IMR-90 (cell line): ENCODE results near the gene KTN1. TPM values are rescaled to one million over a fixed set of nuclear protein-coding genes. Genes with fewer than 3 reads are reported as not detected.

Experiments
- ATAC-seq: fragments of 200-7000 bp; cut with Tn5 transposase; 2 replicates; pipeline ENCODE4 v1.9.1; 2020; ENCODE audit warnings: low read depth, mild to moderate bottlenecking, moderate library complexity
- BruUV-seq: library from RNA; stranded (reverse); fragments of 400-500 nt; replicated peaks from 2 replicates; lab custom pipeline; 2021; lab: Mats Ljungman, UMichigan
- CTCF ChIA-PET: fragments of 300-600 bp; formaldehyde crosslinking; extraction: SDS; loops from one replicate; lab custom pipeline; 2021; ENCODE audit warnings: antibody characterized with exemption; lab: Yijun Ruan, JAX
- POLR2A ChIA-PET: fragments of 300-600 bp; sonication (Branson Sonifier 250); formaldehyde crosslinking; loops from one replicate; lab custom pipeline; 2022; ENCODE audit warnings: antibody characterized with exemption; ENCODE audit not compliant: unreplicated experiment; lab: Charles Lee
- DNase-seq: peaks from one replicate; pipeline ENCODE4 v3.0.0; 2013
- H2AFZ ChIP-seq: replicated peaks from 2 replicates; pipeline ENCODE3; 2013; ENCODE audit warnings: low read length, mild to moderate bottlenecking; ENCODE audit not compliant: poor library complexity
- H2AK5ac ChIP-seq: 2 replicates; pipeline ENCODE4 v1.6.1; 2013; ENCODE audit warnings: low read depth, low read length, inconsistent platforms
- H2AK9ac ChIP-seq: replicated peaks from 2 replicates; pipeline ENCODE3; 2013; ENCODE audit warnings: mild to moderate bottlenecking, low read depth, low read length, moderate library complexity; ENCODE audit not compliant: poor library complexity
- H2BK120ac ChIP-seq: 2 replicates; pipeline ENCODE4 v1.6.1; 2013; ENCODE audit warnings: low read depth, low read length, inconsistent platforms
- H2BK15ac ChIP-seq: 3 replicates; pipeline ENCODE4 v1.6.1; 2013; ENCODE audit warnings: low read depth, low read length, inconsistent platforms
- H2BK20ac ChIP-seq: 2 replicates; pipeline ENCODE4 v1.6.1; 2013; ENCODE audit warnings: low read depth, mild to moderate bottlenecking, inconsistent platforms, low read length, moderate library complexity
- H2BK5ac ChIP-seq: 2 replicates; pipeline ENCODE4 v1.6.1; 2013; ENCODE audit warnings: mild to moderate bottlenecking, low read depth, low read length, inconsistent platforms; ENCODE audit not compliant: poor library complexity, severe bottlenecking
- H3K14ac ChIP-seq: replicated peaks from 2 replicates; pipeline ENCODE4 v1.6.1; 2013; ENCODE audit warnings: low read depth, low read length, inconsistent platforms
- H3K18ac ChIP-seq: 2 replicates; pipeline ENCODE4 v1.6.1; 2013; ENCODE audit warnings: low read depth, low read length, control low read depth
- H3K23ac ChIP-seq: 2 replicates; pipeline ENCODE4 v1.6.1; 2013; ENCODE audit warnings: low read depth, low read length, inconsistent platforms
- H3K27ac ChIP-seq: 2 replicates; pipeline ENCODE4 v1.5.1; 2013; ENCODE audit warnings: mild to moderate bottlenecking, control low read depth, low read length; ENCODE audit not compliant: insufficient read depth
- H3K27me3 ChIP-seq: 2 replicates; pipeline ENCODE4 v1.6.1; 2013; ENCODE audit warnings: low read length; ENCODE audit not compliant: control insufficient read depth, insufficient read depth
- H3K36me3 ChIP-seq: 2 replicates; pipeline ENCODE4 v1.6.1; 2013; ENCODE audit warnings: low read length, mixed read lengths; ENCODE audit not compliant: control insufficient read depth, insufficient read depth
- H3K4ac ChIP-seq: 2 replicates; pipeline ENCODE4 v1.6.1; 2013; ENCODE audit warnings: low read depth, low read length, inconsistent platforms
- H3K4me1 ChIP-seq: 2 replicates; pipeline ENCODE4 v1.6.1; 2013; ENCODE audit warnings: low read length, mixed read lengths; ENCODE audit not compliant: control insufficient read depth, insufficient read depth
- H3K4me2 ChIP-seq: 2 replicates; pipeline ENCODE4 v1.6.1; 2013; ENCODE audit warnings: low read depth, mild to moderate bottlenecking, control low read depth, low read length, moderate library complexity
- H3K4me3 ChIP-seq: 2 replicates; pipeline ENCODE4 v1.5.1; 2013; ENCODE audit warnings: low read depth, mild to moderate bottlenecking, control low read depth, low read length, moderate library complexity; ENCODE audit not compliant: insufficient read depth
- H3K56ac ChIP-seq: 2 replicates; pipeline ENCODE4 v1.6.1; 2013; ENCODE audit warnings: low read length, inconsistent platforms; ENCODE audit not compliant: insufficient read depth; ENCODE audit errors: extremely low read depth
- H3K79me1 ChIP-seq, 2 experiments: 2 replicates each; pipeline ENCODE4 v1.6.1; 2013; ENCODE audit warnings: low read length in 2 of 2, inconsistent platforms in 1 of 2, low read depth in 1 of 2
- H3K9ac ChIP-seq: 2 replicates; pipeline ENCODE4 v1.6.1; 2013; ENCODE audit warnings: low read depth, low read length, control low read depth
- H3K9me1 ChIP-seq: 2 replicates; pipeline ENCODE4 v1.6.1; 2013; ENCODE audit warnings: low read length, inconsistent platforms; ENCODE audit not compliant: insufficient read depth
- H3K9me3 ChIP-seq: 2 replicates; pipeline ENCODE4 v1.6.1; 2013; ENCODE audit warnings: low read length; ENCODE audit not compliant: control insufficient read depth, insufficient read depth
- H4K20me1 ChIP-seq: 2 replicates; pipeline ENCODE4 v1.6.1; 2013; ENCODE audit warnings: low read length, inconsistent platforms; ENCODE audit not compliant: insufficient read depth
- H4K5ac ChIP-seq: 2 replicates; pipeline ENCODE4 v1.6.1; 2013; ENCODE audit warnings: mild to moderate bottlenecking, low read depth, low read length, control low read depth
- H4K8ac ChIP-seq, 2 experiments: 2 replicates each; pipeline ENCODE4 v1.6.1; 2013; ENCODE audit warnings: low read depth in 2 of 2, low read length in 2 of 2, control low read depth in 1 of 2, inconsistent platforms in 1 of 2
- H4K91ac ChIP-seq: 2 replicates; pipeline ENCODE4 v1.6.1; 2013; ENCODE audit warnings: low read depth, low read length, inconsistent platforms; ENCODE audit not compliant: insufficient read depth
- BHLHE40 ChIP-seq: fragments of 150-350 bp; IDR thresholded peaks from 2 replicates; pipeline ENCODE4 v1.6.1; 2016; ENCODE audit warnings: mild to moderate bottlenecking, low read depth, low read length
- CEBPB ChIP-seq: IDR thresholded peaks from 2 replicates; pipeline ENCODE4 v1.6.1; 2012; ENCODE audit warnings: low read depth, low read length, improper control_type of control experiment
- CHD1 ChIP-seq: IDR thresholded peaks from 2 replicates; pipeline ENCODE4 v1.6.1; 2012; ENCODE audit warnings: low read depth, low read length, improper control_type of control experiment
- FOS ChIP-seq: fragments of 150-350 bp; IDR thresholded peaks from 2 replicates; pipeline ENCODE4 v1.6.1; 2016; ENCODE audit warnings: low read depth, low read length
- MAFK ChIP-seq: IDR thresholded peaks from 2 replicates; pipeline ENCODE4 v1.6.1; 2012; ENCODE audit warnings: low read depth, low read length, improper control_type of control experiment
- MXI1 ChIP-seq: IDR thresholded peaks from 2 replicates; pipeline ENCODE4 v1.6.1; 2012; ENCODE audit warnings: low read depth, mild to moderate bottlenecking, low read length, moderate library complexity, borderline replicate concordance
- NFE2L2 ChIP-seq: fragments of 150-350 bp; IDR thresholded peaks from 2 replicates; pipeline ENCODE4 v1.6.1; 2016; ENCODE audit warnings: low read depth, mild to moderate bottlenecking, low read length
- POLR2A ChIP-seq: IDR thresholded peaks from 2 replicates; pipeline ENCODE4 v1.6.1; 2012; ENCODE audit warnings: mild to moderate bottlenecking, low read depth, low read length
- RAD21 ChIP-seq: IDR thresholded peaks from 2 replicates; pipeline ENCODE4 v1.6.1; 2012; ENCODE audit warnings: low read length, improper control_type of control experiment
- RCOR1 ChIP-seq: IDR thresholded peaks from 2 replicates; pipeline ENCODE4 v1.6.1; 2012; ENCODE audit warnings: mild to moderate bottlenecking, low read length, improper control_type of control experiment; ENCODE audit not compliant: insufficient replicate concordance
- RFX5 ChIP-seq: IDR thresholded peaks from 2 replicates; pipeline ENCODE4 v1.8.0; 2012; ENCODE audit warnings: low read depth, mild to moderate bottlenecking, low read length, moderate library complexity
- SMC3 ChIP-seq: fragments of 150-350 bp; IDR thresholded peaks from 2 replicates; pipeline ENCODE4 v1.6.1; 2016; ENCODE audit warnings: low read depth, mild to moderate bottlenecking, antibody characterized with exemption, low read length, moderate library complexity
- WGBS, 2 experiments: methylation state at CpG; one replicate each; pipeline versions ENCODE4 v1.1.5 to v1.1.7; 2013; ENCODE audit warnings: missing lambda C conversion rate in 2 of 2; ENCODE audit not compliant: insufficient read length in 1 of 2; ENCODE audit errors: extremely low coverage in 2 of 2; 5-methylcytosine and 5-hydroxymethylcytosine counted together
- dilution Hi-C: fragments of 300-500 bp; cut with HindIII; formaldehyde crosslinking; loops from one replicate; pipeline ENCODE4 v1.14.3; 2018; ENCODE audit warnings: low sequenced_read_pairs; ENCODE audit not compliant: unreplicated experiment
- in situ Hi-C: fragments of 300-500 bp; cut with MboI; formaldehyde crosslinking; loops from 3 replicates; pipeline ENCODE4 v1.14.3; 2019; ENCODE audit warnings: low sequenced_read_pairs, inconsistent platforms, mixed read lengths
- intact Hi-C: fragments of 100-400 bp; cut with micrococcal nuclease; formaldehyde crosslinking; loops from 2 replicates; pipeline ENCODE4 v1.10.0; 2022
- polyA plus RNA-seq, 3 experiments: library from polyadenylated mRNA; depleted of rRNA; stranded (reverse); fragments of >200 nt; gene quantifications; 2 replicates each; pipeline ENCODE4 v1.2.3, GENCODE V29; 2012; ENCODE audit warnings: low replicate concordance in 1 of 3
- total RNA-seq: library from RNA; depleted of rRNA; stranded (reverse); fragments of >200 nt; gene quantifications from 2 replicates; pipeline ENCODE4 v1.2.3, GENCODE V29; 2012
- TF ChIP-seq, protein P1 (sequence below): fragments of 150-350 bp; IDR thresholded peaks from 2 replicates; pipeline ENCODE4 v1.6.1; 2016; ENCODE audit warnings: low read depth, mild to moderate bottlenecking, low read length, moderate library complexity, borderline replicate concordance
- TF ChIP-seq, protein P2 (sequence below): fragments of 150-350 bp; IDR thresholded peaks from 2 replicates; pipeline ENCODE4 v1.6.1; 2017; ENCODE audit warnings: mild to moderate bottlenecking, antibody characterized with exemption, low read length, low read depth
- TF ChIP-seq, protein P3 (sequence below): conservative IDR thresholded peaks from 2 replicates; pipeline ENCODE4 v1.5.1; 2012; ENCODE audit warnings: mild to moderate bottlenecking, low read depth, low read length, improper control_type of control experiment

Gene KTN1
- total and polyA plus RNA-seq, 2 of the 4 experiments (the other 2 are of a cell fraction), result 42.1 to 57.2 TPM

DNA sequence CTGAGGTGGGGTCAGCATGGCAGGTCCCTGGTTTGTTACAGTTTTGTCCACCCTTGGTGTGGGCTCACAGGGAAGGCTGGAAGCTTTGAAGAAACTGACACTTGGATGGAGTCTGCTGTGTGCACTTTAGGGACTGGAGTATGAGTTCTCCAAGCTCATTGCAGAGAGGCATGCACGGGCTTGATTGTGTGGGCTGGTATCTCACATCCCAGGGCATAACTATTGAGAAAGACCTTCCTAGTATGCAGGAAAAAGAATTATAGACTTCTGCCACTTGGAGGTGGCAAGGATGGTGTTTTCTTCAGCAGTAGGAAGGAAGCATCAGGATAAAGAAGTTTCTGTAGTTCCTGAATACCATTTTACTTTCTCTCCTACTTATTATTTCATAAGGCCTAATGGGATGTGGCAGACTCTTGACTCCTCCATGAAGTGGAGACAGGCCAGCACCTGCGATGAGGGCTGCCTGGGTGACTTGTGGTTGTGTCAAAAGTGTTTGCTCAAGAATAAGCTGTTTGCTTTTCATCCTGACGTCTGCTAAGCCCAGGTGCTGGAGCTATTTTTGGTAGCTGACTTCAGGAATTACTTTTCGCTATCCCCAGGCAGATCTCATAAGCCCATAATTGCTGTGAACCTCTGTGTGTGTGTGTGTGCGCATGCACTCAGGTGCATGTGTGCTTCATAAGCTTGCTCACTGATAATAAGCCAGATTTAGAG, 125.8 kb downstream of the KTN1 start:
- WGBS, 2 experiments, result no CpG with 5 or more reads among the region's 5 CpGs
- no peak overlapping the region for H3K4me2 ChIP-seq
- no peaks in the 10 kb centered on the region for H3K27me3 ChIP-seq
- no peak overlapping the region for H4K91ac ChIP-seq
- no peaks in the 10 kb centered on the region for H3K9me3 ChIP-seq
- no peak overlapping the region for H4K5ac ChIP-seq
- H2BK120ac ChIP-seq, result no peak overlapping the region
- H2BK5ac ChIP-seq, result no peak overlapping the region
- no peak overlapping the region for H3K14ac ChIP-seq
- H3K23ac ChIP-seq, result no peak overlapping the region
- no peak overlapping the region for H2BK15ac ChIP-seq
- peaks cover 3% of the 10 kb centered on the region; the same call in 1 of the 2 replicates for H3K36me3 ChIP-seq
- H3K4me1 ChIP-seq, result peaks cover 1% of the 10 kb centered on the region
- ChIA-PET POLR2A (no interaction called here), CTCF (interaction anchor here (0.6 to 1.0 kb wide), 3 partner anchors 97 to 634 kb away, joined by 3 to 4 read pairs (median 3); no protein-coding TSS in a partner anchor)
- no peak for DNase-seq
- dilution Hi-C loops (no loop called here), intact Hi-C loops (loop anchor here (10.0 kb wide), 1 partner anchor 569 kb away; no protein-coding TSS in a partner anchor), in situ Hi-C loops (loop anchor here (5.0 to 25.0 kb wide), 3 partner anchors 406 to 771 kb away; partner anchors contain the start of gene PELI2)
- H3K9me1 ChIP-seq, result 0 out of 2 replicates have a peak, but pooled peaks cover 4% of the 10 kb centered on the region
- no peak overlapping the region for H2AK5ac ChIP-seq
- H3K4me3 ChIP-seq, result no peak overlapping the region
- no peaks in the 10 kb centered on the region for H3K79me1 ChIP-seq
- H3K9ac ChIP-seq, result no peak overlapping the region
- no peak overlapping the region for H2BK20ac ChIP-seq
- no peak overlapping the region for H2AK9ac ChIP-seq
- no peak overlapping the region for H3K18ac ChIP-seq
- no peak overlapping the region for H2AFZ ChIP-seq
- ATAC-seq, result no peak
- no peak overlapping the region for H3K4ac ChIP-seq
- H3K56ac ChIP-seq, result no peak overlapping the region
- no peaks in the 10 kb centered on the region for H4K20me1 ChIP-seq
- H3K27ac ChIP-seq, result no peak overlapping the region
- H4K8ac ChIP-seq, result no peak overlapping the region
- BruUV-seq, result no TSS peak
- no peak for TF ChIP-seq CEBPB
- TF ChIP-seq POLR2A, result no peak
- TF ChIP-seq, protein P1, sequence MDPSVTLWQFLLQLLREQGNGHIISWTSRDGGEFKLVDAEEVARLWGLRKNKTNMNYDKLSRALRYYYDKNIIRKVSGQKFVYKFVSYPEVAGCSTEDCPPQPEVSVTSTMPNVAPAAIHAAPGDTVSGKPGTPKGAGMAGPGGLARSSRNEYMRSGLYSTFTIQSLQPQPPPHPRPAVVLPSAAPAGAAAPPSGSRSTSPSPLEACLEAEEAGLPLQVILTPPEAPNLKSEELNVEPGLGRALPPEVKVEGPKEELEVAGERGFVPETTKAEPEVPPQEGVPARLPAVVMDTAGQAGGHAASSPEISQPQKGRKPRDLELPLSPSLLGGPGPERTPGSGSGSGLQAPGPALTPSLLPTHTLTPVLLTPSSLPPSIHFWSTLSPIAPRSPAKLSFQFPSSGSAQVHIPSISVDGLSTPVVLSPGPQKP, result no peak
- no peak for TF ChIP-seq MXI1
- no peak for TF ChIP-seq CHD1
- TF ChIP-seq RAD21, result no peak
- TF ChIP-seq, protein P2, sequence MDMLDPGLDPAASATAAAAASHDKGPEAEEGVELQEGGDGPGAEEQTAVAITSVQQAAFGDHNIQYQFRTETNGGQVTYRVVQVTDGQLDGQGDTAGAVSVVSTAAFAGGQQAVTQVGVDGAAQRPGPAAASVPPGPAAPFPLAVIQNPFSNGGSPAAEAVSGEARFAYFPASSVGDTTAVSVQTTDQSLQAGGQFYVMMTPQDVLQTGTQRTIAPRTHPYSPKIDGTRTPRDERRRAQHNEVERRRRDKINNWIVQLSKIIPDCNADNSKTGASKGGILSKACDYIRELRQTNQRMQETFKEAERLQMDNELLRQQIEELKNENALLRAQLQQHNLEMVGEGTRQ, result no peak
- no peak for TF ChIP-seq NFE2L2
- no peak for TF ChIP-seq RCOR1
- TF ChIP-seq SMC3, result no peak
- no peak for TF ChIP-seq RFX5
- TF ChIP-seq FOS, result no peak
- TF ChIP-seq, protein P3, sequence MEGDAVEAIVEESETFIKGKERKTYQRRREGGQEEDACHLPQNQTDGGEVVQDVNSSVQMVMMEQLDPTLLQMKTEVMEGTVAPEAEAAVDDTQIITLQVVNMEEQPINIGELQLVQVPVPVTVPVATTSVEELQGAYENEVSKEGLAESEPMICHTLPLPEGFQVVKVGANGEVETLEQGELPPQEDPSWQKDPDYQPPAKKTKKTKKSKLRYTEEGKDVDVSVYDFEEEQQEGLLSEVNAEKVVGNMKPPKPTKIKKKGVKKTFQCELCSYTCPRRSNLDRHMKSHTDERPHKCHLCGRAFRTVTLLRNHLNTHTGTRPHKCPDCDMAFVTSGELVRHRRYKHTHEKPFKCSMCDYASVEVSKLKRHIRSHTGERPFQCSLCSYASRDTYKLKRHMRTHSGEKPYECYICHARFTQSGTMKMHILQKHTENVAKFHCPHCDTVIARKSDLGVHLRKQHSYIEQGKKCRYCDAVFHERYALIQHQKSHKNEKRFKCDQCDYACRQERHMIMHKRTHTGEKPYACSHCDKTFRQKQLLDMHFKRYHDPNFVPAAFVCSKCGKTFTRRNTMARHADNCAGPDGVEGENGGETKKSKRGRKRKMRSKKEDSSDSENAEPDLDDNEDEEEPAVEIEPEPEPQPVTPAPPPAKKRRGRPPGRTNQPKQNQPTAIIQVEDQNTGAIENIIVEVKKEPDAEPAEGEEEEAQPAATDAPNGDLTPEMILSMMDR, result no peak
- no peak for TF ChIP-seq BHLHE40
- TF ChIP-seq MAFK, result no peak
